ENCODE results near the gene PAX8.
"Not testable (repeated sequence)": the region's sequence is repeated elsewhere in the genome, so short reads cannot be mapped to it uniquely, and the experiment has no call there.

DNA sequence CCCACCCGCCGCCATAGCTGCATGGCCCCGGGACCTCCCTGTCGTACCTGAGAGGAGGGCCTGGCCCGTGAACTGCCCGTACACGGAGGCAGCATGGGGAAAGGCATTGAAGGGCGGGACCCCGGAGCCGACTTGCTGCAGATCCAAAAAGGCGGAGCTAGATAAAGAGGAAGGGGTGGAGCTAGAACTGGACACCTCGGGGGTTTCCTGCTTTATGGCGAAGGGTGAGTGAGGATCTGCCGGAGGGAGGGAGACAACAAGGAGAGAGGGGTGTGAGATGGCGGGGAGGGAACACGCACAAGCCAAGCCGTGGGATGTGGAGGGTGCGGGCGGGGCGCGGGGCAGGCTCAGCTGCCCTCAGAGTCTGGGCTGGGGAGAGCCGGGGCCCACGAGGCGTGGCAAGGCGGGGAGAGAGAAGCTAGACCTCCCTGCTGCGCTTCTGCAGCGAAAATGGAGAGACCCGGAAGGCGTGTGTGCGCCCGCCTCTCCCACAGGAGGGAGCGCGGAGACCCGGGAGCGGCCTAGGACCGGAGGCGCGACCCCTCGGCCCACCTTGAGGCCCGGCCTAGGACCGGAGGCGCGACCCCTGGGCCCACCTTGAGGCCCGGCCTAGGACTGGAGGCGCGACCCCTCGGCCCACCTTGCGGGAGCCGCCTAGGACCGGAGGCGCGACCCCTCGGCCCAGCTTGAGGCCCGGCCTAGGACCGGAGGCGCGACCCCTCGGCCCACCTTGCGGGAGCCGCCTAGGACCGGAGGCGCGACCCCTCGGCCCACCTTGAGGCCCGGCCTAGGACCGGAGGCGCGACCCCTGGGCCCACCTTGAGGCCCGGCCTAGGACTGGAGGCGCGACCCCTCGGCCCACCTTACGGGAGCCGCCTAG is 43.1 kb downstream of the PAX8 start:
- not testable (repeated sequence) for TF ChIP-seq EZH2 (IDR thresholded peaks at IDR 0.05; ENCODE audit: low read length, missing control alignments); CTCF (conservative IDR thresholded peaks at IDR 0.05 in 1 of 2, IDR thresholded peaks at IDR 0.05 in 1 of 2; ENCODE audit: low read depth in 1 of 2, low read length in 2 of 2)
